ENCODE measurements around the gene ZNF35. TPM values are rescaled to one million over a fixed set of nuclear protein-coding genes. Genes with fewer than 3 reads are reported as not detected.

ZNF35 gene
- total and polyA plus RNA-seq, 4 donors = 1.2 to 4.9 (median 1.7) TPM

GRCh38 chr3:44642337-44642736 lies 6.2 kb upstream of the ZNF35 start:
- no peak for TF ChIP-seq YY1 (IDR thresholded peaks at IDR 0.05)
- TF ChIP-seq RAD21 (IDR thresholded peaks at IDR 0.05) = no peak
- no peak for TF ChIP-seq HNF4A (conservative IDR thresholded peaks at IDR 0.05)
- Histone ChIP-seq H3K9me3 (ENCODE audit: control insufficient read depth in 4 of 4, low read length in 3 of 4) (peaks cover 32 to 62% (median 44%) of the 10 kb centered on the region in 4 donors), H3K27me3 (ENCODE audit: control insufficient read depth in 4 of 4, insufficient read depth in 4 of 4, low read length in 3 of 4) (no peaks in the 10 kb centered on the region), H3K9ac (ENCODE audit: low read depth in 1 of 2, low read length in 2 of 2) (no peak overlapping the region), H3K27ac (ENCODE audit: low read depth in 1 of 2, low read length in 2 of 2) (no peak overlapping the region), H3K4me3 (ENCODE audit: low read depth in 1 of 3, low read length in 3 of 3) (peak overlapping the region in 2 of 3 donors; percentile 30 to 44), H3K4me1 (ENCODE audit: control insufficient read depth in 4 of 4, insufficient read depth in 4 of 4, low read length in 3 of 4) (no peaks in the 10 kb centered on the region), H3K36me3 (ENCODE audit: control insufficient read depth in 4 of 4, insufficient read depth in 3 of 4, low read depth in 1 of 4, low read length in 3 of 4) (peaks cover 16 to 53% (median 52%) of the 10 kb centered on the region in 4 donors)
- no peak for DNase-seq (ENCODE audit: low spot score)
- WGBS = 98% methylated on average over 4 of the region's 4 CpGs

GRCh38 chr3:44643024-44643423 lies 5.5 kb upstream of the ZNF35 start:
- peak overlapping the region in 2 of 3 donors; percentile 37 to 44 for H3K4me3 ChIP-seq (ENCODE audit: low read depth in 1 of 3, low read length in 3 of 3)
- no peak for TF ChIP-seq NR2F2 (IDR thresholded peaks at IDR 0.05)
- TF ChIP-seq REST (IDR thresholded peaks at IDR 0.05) = no peak
- TF ChIP-seq ATF3 (IDR thresholded peaks at IDR 0.05) = no peak
- no peak for TF ChIP-seq YY1 (IDR thresholded peaks at IDR 0.05)
- TF ChIP-seq HNF4G (IDR thresholded peaks at IDR 0.05) = no peak
- TF ChIP-seq RXRA (IDR thresholded peaks at IDR 0.05) = no peak
- no peak for TF ChIP-seq ZBTB33 (IDR thresholded peaks at IDR 0.05)
- TF ChIP-seq HNF4A (conservative IDR thresholded peaks at IDR 0.05) = no peak
- no peak for TF ChIP-seq GABPA (IDR thresholded peaks at IDR 0.05 in 1 of 2, conservative IDR thresholded peaks at IDR 0.05 in 1 of 2)
- TF ChIP-seq CTCF (IDR thresholded peaks at IDR 0.05; ENCODE audit: low read depth, low read length, missing input control) = no peak
- no peak for TF ChIP-seq TAF1 (conservative IDR thresholded peaks at IDR 0.05)
- TF ChIP-seq JUND (IDR thresholded peaks at IDR 0.05) = no peak
- H3K27ac ChIP-seq (ENCODE audit: low read depth in 1 of 2, low read length in 2 of 2) = no peak overlapping the region
- H3K9me3 ChIP-seq (ENCODE audit: control insufficient read depth in 4 of 4, low read length in 3 of 4) = peaks cover 32 to 60% (median 44%) of the 10 kb centered on the region in 4 donors
- no peaks in the 10 kb centered on the region for H3K27me3 ChIP-seq (ENCODE audit: control insufficient read depth in 4 of 4, insufficient read depth in 4 of 4, low read length in 3 of 4)
- no peak for DNase-seq (ENCODE audit: low spot score)
- H3K9ac ChIP-seq (ENCODE audit: low read depth in 1 of 2, low read length in 2 of 2) = no peak overlapping the region
- WGBS = 96% methylated on average over 4 of the region's 4 CpGs
- peaks cover 16 to 53% (median 46%) of the 10 kb centered on the region in 4 donors for H3K36me3 ChIP-seq (ENCODE audit: control insufficient read depth in 4 of 4, insufficient read depth in 3 of 4, low read depth in 1 of 4, low read length in 3 of 4)
- no peaks in the 10 kb centered on the region for H3K4me1 ChIP-seq (ENCODE audit: control insufficient read depth in 4 of 4, insufficient read depth in 4 of 4, low read length in 3 of 4)

Measured in liver (tissue), 9 donors.